SH-SY5Y (cell line): ENCODE measurements around the gene PHLDB1.

Experiments used
- GATA2 ChIP-seq: IDR thresholded peaks from 2 replicates; pipeline ENCODE4 v1.6.1; 2011; ENCODE audit warnings: mild to moderate bottlenecking, low read depth, low read length
- GATA3 ChIP-seq: IDR thresholded peaks from 2 replicates; pipeline ENCODE4 v1.6.1; 2011; ENCODE audit warnings: low read depth, mild to moderate bottlenecking, low read length, moderate library complexity

The PHLDB1 gene

GRCh38 chr11:118636569-118637290 is 29.3 kb downstream of the PHLDB1 start:
- TF ChIP-seq GATA3 = no peak

GRCh38 chr11:118638726-118639125 is 31.3 kb downstream of the PHLDB1 start:
- TF ChIP-seq GATA2 (no peak), GATA3 (no peak)

- TF ChIP-seq GATA2 = no peak
- no peak for TF ChIP-seq GATA3
These were observed 32.5 kb downstream of the PHLDB1 start for GRCh38 chr11:118639899-118640298.

GRCh38 chr11:118640332-118641154 is 33.1 kb downstream of the PHLDB1 start:
- TF ChIP-seq GATA2 (no peak), GATA3 (no peak)

GRCh38 chr11:118641397-118642019 is 34.1 kb downstream of the PHLDB1 start:
- TF ChIP-seq GATA2 (no peak), GATA3 (no peak)

GRCh38 chr11:118643142-118643994 is 36.0 kb downstream of the PHLDB1 start:
- TF ChIP-seq GATA3 (no peak), GATA2 (no peak)

- no peak for TF ChIP-seq GATA3
- no peak for TF ChIP-seq GATA2
These were observed 36.6 kb downstream of the PHLDB1 start for GRCh38 chr11:118643995-118644345.

GRCh38 chr11:118644496-118644895 is 37.1 kb downstream of the PHLDB1 start:
- TF ChIP-seq GATA3 (no peak), GATA2 (no peak)

GRCh38 chr11:118645066-118645715 is 37.8 kb downstream of the PHLDB1 start:
- no peak for TF ChIP-seq GATA3
- no peak for TF ChIP-seq GATA2

GRCh38 chr11:118646393-118646792 is 39.0 kb downstream of the PHLDB1 start:
- TF ChIP-seq GATA3 = no peak
- TF ChIP-seq GATA2 = no peak

- TF ChIP-seq GATA2 (no peak), GATA3 (no peak)
These were observed 40.9 kb downstream of the PHLDB1 start for GRCh38 chr11:118648291-118648690.

GRCh38 chr11:118649941-118650340 is 42.5 kb downstream of the PHLDB1 start:
- no peak for TF ChIP-seq GATA2

GRCh38 chr11:118650366-118650765 is 43.0 kb downstream of the PHLDB1 start:
- TF ChIP-seq GATA3 (no peak), GATA2 (no peak)

- TF ChIP-seq GATA2 (no peak), GATA3 (no peak)
These were observed 44.4 kb downstream of the PHLDB1 start for GRCh38 chr11:118651820-118652219.
